IPS-NIHi7 (cell line): Measurements from ENCODE around the gene WDR88.
"Not testable (repeated sequence)": the region's sequence is repeated elsewhere in the genome, so short reads cannot be mapped to it uniquely, and the experiment has no call there.

Source experiments
- DNase-seq: peaks from one replicate; pipeline ENCODE4 v3.0.0; 2012; ENCODE audit warnings: mixed read lengths; ENCODE audit errors: extremely low spot score

The WDR88 gene

DNA sequence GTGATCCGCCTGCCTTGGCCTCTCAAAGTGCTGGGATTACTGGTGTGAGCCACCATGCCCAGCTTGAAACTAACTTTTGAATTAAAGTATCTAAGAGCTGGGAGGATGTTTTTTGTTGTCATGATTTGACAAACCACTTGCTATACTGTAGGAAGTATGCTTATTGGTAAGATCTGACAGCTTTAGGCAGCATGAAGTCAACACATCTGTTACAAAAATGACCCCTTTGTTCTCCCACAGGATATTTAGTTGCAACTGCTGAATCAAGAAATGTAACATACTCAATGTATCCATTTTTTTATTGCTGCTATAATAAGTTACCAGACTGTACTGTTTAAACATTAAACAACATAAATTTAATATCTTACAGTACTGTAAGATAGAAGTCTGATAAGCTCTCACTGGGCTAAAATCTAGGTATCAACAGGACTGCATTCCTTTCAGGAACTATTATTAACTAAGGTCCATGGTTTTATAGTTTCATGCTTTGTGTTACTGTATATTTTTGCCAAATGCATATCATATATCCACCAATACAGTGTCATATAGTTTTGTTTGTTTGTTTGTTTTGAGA is 39.4 kb downstream of the WDR88 start:
- DNase-seq = no peak

DNA sequence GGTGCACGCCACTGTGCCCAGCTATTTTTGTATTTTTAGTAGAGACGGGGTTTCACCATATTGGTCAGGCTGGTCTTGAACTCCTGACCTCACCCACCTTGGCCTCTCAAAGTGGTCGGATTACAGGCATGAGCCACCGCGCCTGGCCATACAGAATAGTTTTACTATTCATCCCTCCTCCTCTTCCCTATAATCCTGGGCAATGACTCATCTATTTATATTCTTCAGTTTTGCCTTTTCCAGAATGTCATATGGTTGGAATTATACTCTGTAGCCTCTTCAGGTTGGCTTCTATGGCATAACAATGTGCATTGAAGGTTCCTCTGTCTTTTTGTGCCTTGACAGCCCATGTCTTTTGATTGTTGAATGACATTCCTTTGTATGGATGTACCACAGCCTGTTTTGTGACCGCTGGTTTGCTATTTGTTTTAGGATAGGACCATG is 40.0 kb downstream of the WDR88 start:
- DNase-seq = no peak

DNA sequence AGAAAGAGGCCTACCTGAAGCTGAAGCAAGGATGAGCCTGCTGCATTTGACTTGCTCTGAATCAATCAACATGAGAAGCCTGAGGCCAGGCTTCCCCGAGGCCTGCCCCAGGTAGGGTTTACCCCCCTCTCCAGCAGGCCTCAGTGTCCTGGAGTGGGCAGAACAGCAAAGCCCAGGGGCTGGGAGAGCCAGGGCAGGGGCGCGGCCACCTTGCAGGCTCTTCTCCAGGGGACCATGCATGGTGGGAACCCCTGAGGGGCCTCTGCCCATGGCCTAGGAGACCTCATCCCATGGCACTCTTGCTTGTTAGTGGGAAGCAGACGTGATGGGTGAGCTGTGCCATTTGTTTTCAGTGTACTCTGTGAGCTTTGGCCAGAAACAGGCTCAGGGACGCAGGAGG is 42.3 kb downstream of the WDR88 start:
- DNase-seq = no peak

DNA sequence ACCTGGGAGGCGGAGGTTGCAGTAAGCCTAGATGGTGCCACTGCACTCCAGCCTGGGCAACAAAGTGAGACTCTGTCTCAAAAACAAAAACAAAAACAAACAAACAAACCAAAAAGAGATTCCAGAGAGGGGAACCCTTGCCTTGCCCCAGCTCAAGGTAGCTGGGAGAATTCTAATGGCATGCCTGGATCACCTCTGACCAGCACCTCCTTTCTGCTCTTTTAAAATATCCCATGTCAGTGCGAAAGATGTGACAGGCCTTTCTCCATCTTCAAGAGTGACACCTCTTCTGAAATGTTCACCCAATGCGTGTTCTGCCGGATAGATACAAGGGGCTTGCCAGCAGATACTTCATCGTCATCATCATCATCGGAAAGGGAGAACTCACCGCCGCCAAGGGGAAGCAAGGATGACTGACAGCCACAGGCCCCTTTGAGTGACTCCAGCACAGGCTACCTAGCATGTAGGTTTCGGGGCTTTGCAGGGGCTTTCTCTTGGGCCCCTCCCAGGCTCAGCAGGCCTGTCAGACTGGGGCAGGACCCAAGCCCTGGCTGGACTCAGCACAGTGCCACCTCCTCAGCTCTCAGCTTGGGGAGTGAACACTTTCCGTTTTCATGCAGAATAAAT is 43.4 kb downstream of the WDR88 start:
- DNase-seq = no peak

DNA sequence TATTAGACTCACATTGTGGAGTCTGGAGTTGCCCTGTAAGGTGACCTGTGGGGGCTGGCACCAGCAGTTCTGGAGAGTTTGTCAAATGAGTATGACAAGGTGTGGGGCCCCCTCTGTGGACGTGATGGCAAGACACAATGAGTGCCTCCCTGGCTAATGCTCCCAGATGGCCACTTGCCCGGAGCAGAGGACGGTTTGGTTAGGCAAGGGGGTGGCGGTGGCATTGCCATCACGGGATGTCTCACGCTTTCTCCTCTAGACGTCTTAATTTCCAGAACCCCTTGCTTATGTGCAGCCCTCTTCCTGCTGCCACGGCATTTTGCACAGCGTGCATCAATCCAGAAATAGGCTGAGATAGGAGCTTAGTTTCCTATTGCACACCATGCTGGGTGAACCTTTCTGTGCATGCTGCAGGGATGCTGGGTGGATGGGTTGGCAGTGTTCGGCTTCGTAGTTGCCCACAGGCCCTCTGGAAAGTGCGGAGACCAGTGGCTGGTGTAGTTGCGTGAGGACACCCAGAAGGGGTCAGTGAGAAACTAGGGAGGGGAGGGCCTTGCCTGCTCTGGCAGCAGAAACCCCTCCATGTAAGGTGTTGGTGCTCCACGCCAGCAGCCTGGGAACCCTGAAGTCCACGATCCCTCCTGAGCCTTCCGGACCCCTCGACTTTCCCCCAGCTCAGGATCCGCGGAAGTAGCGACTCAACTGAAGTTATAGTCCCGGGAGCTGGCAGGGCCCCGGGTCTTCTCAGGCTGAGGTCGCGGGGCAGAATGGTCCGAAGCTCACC is 44.2 kb downstream of the WDR88 start:
- DNase-seq = peak; percentile 73

DNA sequence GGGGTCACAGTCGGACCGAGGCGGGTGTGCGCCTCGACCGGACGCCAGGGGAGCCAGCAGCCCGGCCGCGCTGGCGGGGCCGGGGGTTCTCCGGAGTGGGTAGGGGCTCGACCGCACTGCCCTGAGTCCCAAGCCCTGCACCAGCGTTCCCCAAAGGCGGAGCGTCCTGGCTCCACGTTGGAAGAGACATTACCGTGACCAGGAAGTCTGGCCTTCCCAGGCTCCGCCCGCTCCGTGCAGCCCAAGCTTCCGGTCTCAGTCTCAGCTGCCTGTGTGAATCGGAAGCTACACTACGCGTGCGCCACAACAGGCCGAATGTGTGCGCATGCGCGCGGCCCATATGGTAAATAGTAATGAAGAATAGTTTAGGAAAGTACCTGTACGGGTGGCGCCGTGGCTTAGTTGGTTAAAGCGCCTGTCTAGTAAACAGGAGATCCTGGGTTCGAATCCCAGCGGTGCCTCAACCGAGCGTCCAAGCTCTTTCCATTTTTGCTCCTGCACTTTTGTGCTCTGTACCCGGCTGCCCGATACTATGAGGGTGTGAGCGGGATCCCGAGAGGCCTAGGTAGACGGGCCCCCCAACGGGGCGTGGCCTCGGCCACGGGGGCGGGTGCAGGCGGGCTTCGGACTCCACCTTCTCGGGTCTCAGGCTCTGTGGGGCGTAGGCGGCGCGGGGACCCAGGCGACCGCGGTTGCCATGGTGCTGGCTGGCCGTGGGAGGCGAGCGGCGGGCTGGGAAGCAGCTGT is 44.9 kb downstream of the WDR88 start:
- peak; percentile 98 for DNase-seq

DNA sequence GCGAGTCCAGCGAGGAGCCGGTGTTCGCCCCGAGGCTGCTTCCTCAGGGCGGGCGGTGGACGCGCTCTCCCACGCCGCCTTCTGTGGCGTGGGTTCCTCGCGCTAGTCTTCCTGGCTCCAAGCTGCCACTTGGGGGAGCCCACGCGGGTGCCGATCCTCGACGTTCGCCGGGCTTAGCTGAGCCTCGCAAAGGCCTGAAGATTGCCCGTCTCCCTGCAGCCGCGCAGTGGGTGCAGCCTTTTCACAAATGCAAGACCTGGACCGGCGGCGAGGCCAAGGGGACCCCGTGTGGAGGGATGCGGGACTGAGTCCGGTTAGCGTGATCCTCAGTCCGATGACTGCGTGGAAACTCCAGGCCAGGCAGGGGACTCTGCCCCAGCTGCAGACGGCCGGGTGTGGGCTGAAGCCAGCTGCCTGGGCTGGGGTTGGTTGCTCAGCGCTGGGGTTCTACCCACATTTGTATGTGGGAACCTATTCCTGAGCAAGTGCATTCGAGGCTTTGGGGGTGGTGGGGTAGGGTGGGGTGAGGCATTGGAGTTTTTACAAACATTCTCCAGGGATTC is 45.6 kb downstream of the WDR88 start:
- peak; percentile 23 for DNase-seq

DNA sequence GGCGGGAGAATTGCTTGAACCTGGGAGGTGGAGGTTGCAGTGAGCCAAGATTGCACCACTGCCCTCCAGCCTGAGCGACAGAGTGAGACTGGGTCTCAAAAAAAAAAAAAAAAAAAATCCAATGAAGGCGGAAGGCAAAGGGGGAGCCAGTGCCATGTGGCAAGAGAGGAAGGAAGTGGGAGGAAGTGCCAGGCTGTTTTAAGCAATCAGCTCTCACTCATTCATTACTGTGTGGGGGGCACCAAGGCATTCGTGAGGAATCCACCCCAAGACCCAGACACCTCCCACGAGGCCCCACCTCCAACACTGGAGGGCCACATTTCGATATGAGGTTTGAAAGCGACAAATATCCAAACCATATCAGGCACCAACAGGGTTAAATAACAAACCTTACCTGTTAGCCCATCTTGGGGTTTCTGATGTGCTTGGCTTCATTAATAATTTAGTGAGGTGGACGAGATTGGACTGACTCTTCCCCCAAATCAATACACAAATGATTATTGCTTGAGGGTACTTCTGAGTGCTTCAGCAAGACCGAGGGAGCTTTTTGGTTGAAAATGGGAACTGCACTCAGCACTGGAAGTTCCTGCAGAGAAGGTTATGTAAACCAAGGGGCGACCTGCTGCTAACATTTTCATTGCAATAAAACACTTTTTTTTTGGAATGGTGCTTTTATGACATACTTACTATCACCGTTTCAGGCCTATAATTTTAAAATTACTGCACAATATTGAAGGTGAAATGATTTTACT is 54.7 kb downstream of the WDR88 start:
- DNase-seq = no peak

DNA sequence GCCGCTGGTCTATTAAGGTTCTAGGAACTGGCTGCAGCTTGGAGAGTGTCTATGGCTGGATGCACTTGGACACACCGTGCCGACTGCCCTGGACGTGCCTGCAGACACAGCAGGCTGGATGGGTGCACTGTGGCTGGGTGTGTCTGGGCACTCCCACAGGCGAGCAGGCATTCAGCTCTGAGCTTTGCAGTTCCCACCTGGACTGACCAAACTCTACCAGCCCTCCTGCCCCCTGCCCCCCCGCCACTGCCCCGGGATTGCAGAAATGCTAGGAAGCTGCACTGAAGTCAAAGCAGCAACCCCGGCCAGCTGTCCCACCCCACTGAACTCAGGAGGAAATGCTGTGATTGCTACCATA is 55.2 kb downstream of the WDR88 start:
- no peak for DNase-seq

DNA sequence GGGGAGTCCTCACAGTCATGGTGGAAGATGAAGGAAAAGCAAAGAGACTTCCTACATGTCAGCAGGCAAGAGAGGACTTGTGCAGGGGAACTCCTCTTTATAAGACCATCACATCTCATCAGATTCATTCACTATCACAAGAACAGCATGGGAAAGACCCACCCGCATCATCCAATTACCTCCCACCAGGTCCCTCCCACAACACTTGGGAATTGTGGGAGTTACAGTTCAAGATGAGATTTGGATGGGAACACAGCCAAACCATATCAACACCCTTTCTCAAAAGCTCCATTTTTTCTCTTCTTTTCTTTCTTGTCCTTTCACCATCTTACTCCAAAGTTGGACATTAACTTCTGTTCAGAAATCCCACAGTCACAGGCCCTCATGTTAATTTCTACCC is 57.5 kb downstream of the WDR88 start:
- no peak for DNase-seq

DNA sequence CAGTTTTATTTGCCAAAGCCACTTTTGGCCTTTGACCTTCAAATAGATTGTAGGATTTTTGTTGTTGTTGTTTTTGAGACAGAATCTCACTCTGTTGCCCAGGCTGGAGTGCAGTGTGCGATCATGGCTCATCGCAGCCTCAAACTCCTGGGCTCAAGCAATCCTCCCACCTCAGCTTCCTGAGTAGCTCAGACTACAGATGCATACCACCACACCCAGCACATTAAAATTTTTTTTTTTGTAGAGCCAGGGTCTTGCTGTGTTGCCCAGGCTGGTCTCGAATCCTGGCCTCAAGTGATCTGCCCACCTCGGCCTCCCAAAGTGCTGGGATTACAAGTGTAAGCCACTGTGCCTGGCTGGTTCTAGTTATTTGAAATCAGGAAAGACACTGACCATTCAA is 59.2 kb downstream of the WDR88 start:
- not testable (repeated sequence) for DNase-seq

DNA sequence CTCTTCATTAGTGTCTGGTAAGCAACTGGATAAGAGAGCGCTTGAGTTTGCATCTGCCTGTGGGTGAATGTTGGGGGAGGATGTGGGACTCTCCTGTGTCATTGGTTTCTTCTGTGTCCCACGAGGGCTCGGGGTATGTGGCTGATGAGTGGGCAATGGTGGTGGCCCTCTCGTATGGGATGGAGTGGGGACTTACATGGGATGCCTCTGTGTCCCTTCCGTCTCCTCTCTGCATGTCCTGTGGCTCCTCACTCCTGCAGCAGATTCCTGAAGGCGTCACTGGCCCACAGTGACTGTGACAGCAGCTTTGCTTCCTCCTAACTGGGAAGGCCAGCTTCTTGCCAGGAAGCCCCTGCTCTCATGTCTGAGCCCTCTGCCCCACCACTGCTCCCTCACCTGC is 59.6 kb downstream of the WDR88 start:
- no peak for DNase-seq

DNA sequence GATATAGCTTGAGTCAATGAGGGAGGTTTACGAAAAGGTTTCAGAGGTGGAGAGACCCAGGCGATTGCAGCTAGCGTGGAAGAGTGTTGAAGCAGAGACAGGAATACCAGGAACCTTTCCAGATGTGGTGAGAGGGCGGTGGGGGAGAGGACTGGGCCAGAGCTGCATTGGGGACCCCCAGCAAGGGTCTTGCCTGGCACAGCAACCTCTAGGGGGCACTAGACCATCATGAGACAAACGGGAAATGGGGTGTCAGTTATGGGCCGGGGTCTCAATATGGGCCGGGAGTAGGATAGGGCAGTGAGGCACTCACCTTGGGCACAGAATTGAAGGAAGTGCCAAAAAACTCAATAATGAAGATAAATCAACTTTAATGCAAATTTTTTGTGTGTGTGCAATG is 60.1 kb downstream of the WDR88 start:
- peak; percentile 62 for DNase-seq

DNA sequence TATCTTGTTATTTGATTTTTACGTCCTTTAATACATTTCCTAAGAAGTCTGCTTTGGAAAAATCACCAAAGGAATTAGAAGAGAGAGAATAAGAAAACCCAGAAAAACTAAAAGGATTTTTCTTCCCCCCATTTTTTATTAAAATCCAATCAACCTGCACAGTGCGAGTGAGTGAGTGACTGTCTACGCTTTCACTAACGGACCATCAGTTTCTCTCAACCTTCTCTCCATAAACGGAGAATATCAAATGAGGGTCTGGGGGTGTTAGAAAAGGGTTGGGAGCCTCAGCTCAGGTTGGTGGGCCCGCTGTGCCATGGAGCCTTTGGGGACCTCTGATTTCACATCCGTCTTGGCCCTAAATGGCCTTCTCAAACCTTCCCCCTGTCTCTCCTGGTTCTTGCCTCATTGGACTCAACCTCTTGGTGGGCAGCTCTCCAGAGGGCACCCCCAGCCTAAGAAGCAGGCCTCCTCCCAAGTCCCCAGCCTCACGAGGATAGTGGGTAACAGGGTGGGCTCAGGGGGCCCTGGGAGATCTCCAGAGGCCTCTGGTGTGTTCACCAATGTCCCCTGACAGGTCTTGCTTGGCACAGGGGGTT is 61.5 kb downstream of the WDR88 start:
- no peak for DNase-seq

DNA sequence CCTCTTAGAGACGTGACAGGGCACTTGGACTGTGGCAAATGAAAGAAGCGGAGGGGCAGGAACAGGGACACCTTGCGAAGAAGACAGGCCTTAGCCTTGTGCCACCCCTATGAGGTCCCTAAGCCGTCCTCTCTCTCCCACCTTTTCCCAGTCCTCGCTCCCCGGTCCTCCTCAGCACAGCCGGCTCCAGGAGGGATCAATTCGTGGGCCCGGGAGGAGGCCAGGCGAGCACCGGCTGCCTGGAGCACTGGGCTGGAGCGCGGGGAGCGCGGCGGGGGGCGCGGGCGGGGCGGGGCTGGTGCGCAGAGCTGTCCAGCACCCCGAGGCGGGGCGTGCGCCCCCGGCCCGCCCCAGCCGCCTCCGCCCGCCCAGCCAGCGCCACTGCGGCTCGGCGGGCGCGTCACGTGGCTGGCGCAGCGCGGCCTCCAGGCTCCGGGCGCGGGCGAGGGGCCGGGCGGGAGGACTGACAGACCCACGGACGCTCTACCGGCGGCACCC is 62.0 kb downstream of the WDR88 start, which contains the start of gene LRP3:
TSS of gene LRP3 (plus strand) at position 466 of the 498 bp plus-strand sequence. CDS start 456 bp downstream, outside the sequence.
- DNase-seq = peak; percentile 67

DNA sequence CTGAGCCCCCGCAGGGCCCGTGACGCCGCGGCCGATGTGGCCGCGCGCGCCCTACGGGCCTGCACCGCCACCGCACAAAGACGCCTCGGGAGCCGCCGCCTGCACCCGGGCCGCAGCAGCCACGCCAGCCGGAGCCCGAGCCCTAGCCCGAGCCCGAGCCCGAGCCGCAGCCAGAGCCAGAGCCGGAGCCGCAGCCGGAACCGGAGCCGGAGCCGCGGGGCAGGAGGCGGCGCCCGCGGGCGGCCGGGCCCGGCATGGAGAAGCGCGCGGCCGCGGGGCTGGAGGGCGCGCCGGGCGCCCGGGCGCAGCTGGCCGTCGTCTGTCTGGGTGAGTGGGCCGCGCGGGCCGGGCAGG is 62.6 kb downstream of the WDR88 start:
- DNase-seq = no peak

DNA sequence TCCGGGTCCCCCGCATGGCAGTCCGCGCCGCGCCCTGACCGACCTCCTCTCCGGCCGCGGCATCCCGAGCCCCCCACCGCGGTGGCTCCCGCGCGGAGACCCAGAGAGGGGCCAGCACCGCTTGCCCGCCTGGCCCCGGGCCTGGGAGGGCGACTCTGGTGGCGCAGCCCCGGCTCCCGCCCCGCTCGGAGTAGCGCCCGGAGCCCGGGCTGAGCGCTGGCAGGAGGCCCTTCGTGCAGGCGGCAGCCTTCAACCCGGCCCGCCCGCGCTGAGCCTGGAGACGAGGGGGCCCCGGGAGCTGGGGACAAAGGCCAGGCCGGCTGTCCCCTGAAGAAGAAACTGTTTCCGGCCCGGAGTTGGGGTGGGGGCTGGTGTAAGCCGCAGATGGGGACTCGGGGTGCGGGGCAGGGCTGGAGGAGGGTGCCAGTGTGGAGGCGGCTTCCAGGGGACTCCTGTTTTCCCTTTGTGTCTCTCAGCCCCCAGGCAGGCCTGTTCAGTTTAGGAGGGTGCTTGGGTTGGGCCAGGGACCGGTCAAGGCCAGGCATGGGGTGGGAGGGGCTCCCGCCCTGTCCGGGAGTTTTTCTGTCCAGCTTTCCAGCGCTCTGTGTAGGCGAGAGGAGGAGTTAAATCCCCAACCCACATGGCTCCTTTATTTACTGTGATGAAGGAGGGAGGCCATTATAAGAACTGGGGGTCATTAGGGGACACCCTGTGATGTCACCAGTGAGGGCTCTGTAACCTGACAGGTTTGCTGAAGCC is 63.2 kb downstream of the WDR88 start:
- DNase-seq = peak; percentile 46

DNA sequence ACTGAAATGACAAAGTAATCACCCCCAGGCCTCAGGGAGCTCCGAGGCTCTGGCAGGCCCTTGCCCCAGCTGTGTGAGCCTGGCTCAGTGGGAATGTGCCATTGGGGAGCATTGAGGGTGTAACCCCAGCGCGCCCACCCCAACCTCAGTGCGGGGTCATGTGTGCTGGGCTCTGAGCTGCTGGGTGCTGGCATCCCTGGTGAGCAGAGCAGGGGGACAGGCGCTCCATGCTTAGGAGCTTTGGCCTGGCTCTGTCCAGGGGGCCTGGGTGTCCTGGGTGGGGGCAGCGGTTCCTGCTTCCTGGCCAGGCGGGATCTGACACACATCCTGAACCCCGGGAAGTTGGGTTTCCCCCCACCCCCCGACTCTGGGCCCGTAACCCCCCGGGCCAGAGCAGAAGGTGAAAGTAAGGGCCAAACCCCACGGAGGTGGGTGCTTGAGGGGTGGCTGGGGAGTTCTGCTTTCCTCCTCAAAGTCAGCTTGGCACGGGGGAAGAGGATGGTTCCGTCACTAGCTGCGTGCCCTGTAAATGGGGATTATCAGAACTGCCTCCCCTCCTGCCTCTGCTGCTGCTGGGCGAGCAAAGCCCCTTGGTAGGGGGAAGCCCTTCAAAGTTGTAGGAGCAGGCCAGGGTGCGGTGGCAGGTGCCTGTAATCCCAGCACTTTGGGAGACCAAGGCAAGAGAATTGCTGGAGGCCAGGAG is 63.9 kb downstream of the WDR88 start:
- DNase-seq = no peak

DNA sequence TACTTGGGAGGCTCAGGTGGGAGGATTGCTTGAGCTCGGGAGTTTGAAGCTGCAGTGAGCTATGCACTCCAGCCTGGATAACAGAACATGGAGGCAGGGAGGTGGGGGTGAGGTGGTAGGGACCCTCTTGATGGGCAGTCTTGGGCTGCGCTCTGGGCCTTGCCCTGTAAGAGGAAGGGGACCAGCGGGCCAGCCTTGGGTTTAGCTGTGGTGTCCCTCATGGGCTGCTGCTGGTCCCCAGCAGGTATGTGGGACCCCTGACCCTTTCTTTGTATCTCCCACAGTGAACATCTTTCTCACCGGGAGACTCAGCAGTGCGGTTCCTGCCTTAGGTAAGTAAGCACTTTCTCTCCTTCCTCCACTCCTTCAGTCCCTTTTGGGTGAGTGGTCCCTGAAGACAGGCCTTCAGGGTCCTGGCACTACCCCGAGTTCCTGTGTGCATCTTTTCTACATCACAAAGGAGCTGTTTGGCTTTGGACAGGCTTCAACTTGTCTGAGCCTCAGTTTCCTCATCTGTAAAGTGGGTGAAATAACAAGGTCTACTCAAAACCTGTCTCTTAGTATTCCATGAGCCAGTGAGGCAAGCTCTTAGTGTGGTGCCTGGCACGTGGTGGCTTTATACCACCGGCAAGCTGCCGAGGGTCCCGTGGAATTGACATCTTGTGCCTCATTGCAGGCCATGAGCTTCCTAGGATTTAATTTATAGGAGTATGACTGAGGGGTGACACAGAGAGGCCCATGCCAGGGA is 64.7 kb downstream of the WDR88 start:
- DNase-seq = no peak
